HepG2 (cell line): ENCODE results near the gene PRR30. TPM values are rescaled to one million over a fixed set of nuclear protein-coding genes. Genes with fewer than 3 reads are reported as not detected.

Experiments used
- CBX2 ChIP-seq, 2 experiments: fragments of 200-600 bp in 1 of 2; sonication (generic); formaldehyde crosslinking in 1 of 2; IDR thresholded peaks; 2 replicates each; pipeline versions ENCODE4 v1.7.0 to v1.8.1; 2018 to 2022; ENCODE audit warnings: low read depth in 2 of 2, low read length in 1 of 2, mild to moderate bottlenecking in 1 of 2, missing genetic modification reagents in 1 of 2
- CBX5 ChIP-seq: sonication (generic); formaldehyde crosslinking; IDR thresholded peaks from 2 replicates; pipeline ENCODE4 v1.4.0; 2020; ENCODE audit warnings: missing genetic modification reagents, borderline replicate concordance
- FOXP1 ChIP-seq, 2 experiments: fragments of 450-650 bp in 1 of 2; IDR thresholded peaks; 2 replicates each; pipeline ENCODE4 v1.6.1; 2017 to 2018; ENCODE audit warnings: antibody characterized with exemption in 1 of 2
- HOXA9 ChIP-seq: sonication (generic); formaldehyde crosslinking; IDR thresholded peaks from 2 replicates; pipeline ENCODE4 v1.8.1; 2022; ENCODE audit warnings: missing genetic modification reagents, mild to moderate bottlenecking, moderate library complexity, borderline replicate concordance
- MED1 ChIP-seq: sonication (generic); formaldehyde crosslinking; IDR thresholded peaks from 2 replicates; pipeline ENCODE4 v1.4.0; 2020; ENCODE audit warnings: missing genetic modification reagents
- MTF2 ChIP-seq: sonication (generic); formaldehyde crosslinking; IDR thresholded peaks from 2 replicates; pipeline ENCODE4 v1.5.0; 2020; ENCODE audit warnings: missing genetic modification reagents, borderline replicate concordance
- MXD3 ChIP-seq: IDR thresholded peaks from 2 replicates; pipeline ENCODE4 v1.6.1; 2016; ENCODE audit warnings: mild to moderate bottlenecking, missing biosample characterization, missing genetic modification reagents
- PCBP2 ChIP-seq: fragments of 200-400 bp; formaldehyde crosslinking; optimal IDR thresholded peaks from 2 replicates; pipeline ENCODE3; 2018; ENCODE audit warnings: low read length, low read depth; ENCODE audit not compliant: poor library complexity, severe bottlenecking
- RARG ChIP-seq: sonication (generic); formaldehyde crosslinking; IDR thresholded peaks from 2 replicates; pipeline ENCODE4 v1.4.0; 2020; ENCODE audit warnings: low read depth, mild to moderate bottlenecking, missing genetic modification reagents
- SMAD3 ChIP-seq: sonication (generic); formaldehyde crosslinking; IDR thresholded peaks from 2 replicates; pipeline ENCODE4 v1.4.0; 2020; ENCODE audit warnings: missing genetic modification reagents
- SRSF9 ChIP-seq: fragments of 200-400 bp; formaldehyde crosslinking; IDR thresholded peaks from 2 replicates; pipeline ENCODE4 v1.6.1; 2018; ENCODE audit warnings: borderline replicate concordance, mild to moderate bottlenecking, low read depth, low read length; ENCODE audit not compliant: insufficient read depth, poor library complexity, severe bottlenecking
- TMF1 ChIP-seq: sonication (generic); formaldehyde crosslinking; IDR thresholded peaks from 2 replicates; pipeline ENCODE4 v1.8.1; 2022; ENCODE audit warnings: low read depth, missing genetic modification reagents
- USF2 ChIP-seq, 2 experiments: sonication (generic) in 1 of 2; formaldehyde crosslinking in 1 of 2; IDR thresholded peaks; 2 replicates each; pipeline versions ENCODE4 v1.5.1 to v1.6.1; 2011 to 2020; ENCODE audit warnings: borderline replicate concordance in 1 of 2, low read depth in 1 of 2, low read length in 1 of 2, mild to moderate bottlenecking in 1 of 2, missing genetic modification reagents in 1 of 2, moderate library complexity in 1 of 2
- ZBTB26 ChIP-seq: IDR thresholded peaks from 2 replicates; pipeline ENCODE4 v1.6.1; 2016; ENCODE audit warnings: missing compliant biosample characterization, missing genetic modification reagents, borderline replicate concordance
- ZNF276 ChIP-seq: sonication (generic); formaldehyde crosslinking; IDR thresholded peaks from 2 replicates; pipeline ENCODE4 v1.4.0; 2020; ENCODE audit warnings: mild to moderate bottlenecking, low read depth, missing genetic modification reagents
- ZNF33B ChIP-seq: sonication (generic); formaldehyde crosslinking; IDR thresholded peaks from 2 replicates; pipeline ENCODE4 v1.5.1; 2020; ENCODE audit warnings: mild to moderate bottlenecking, missing genetic modification reagents
- ZNF414 ChIP-seq: sonication (generic); formaldehyde crosslinking; IDR thresholded peaks from 2 replicates; pipeline ENCODE4 v1.5.0; 2020; ENCODE audit warnings: missing genetic modification reagents
- ZNF780A ChIP-seq: sonication (generic); formaldehyde crosslinking; IDR thresholded peaks from 2 replicates; pipeline ENCODE4 v1.8.0; 2022; ENCODE audit warnings: mild to moderate bottlenecking, missing genetic modification reagents, moderate library complexity
- polyA plus RNA-seq, 8 experiments: library from polyadenylated mRNA; depleted of rRNA in 3 of 8; stranded (reverse) in 7 of 8; unstranded in 1 of 8; fragments of >200 nt; fragmentation: Illumina TruSeq in 4 of 8; extraction: Trizol in 4 of 8; gene quantifications; 2 replicates each; pipeline versions ENCODE4 v1.2.1 to v1.2.3, GENCODE V29; 2011 to 2016; ENCODE audit warnings: low read depth in 4 of 8, missing spikeins in 1 of 8, mixed read lengths in 1 of 8; ENCODE audit not compliant: insufficient read depth in 1 of 8
- total RNA-seq, 5 experiments: library from RNA; depleted of rRNA; stranded (reverse); fragments of >200 nt; fragmentation: Illumina TruSeq; extraction: Trizol; gene quantifications; 2 replicates each; pipeline ENCODE4 v1.2.3, GENCODE V29; 2016; ENCODE audit warnings: low read depth in 1 of 5

Gene PRR30
- total and polyA plus RNA-seq, 2 of the 13 experiments (the other 11 are each of a cell fraction or from before 2014, with no cell fraction given) = not detected

GRCh38 chr2:27095427-27095744 lies 43.8 kb downstream of the PRR30 start (continued):
- TF ChIP-seq CBX2 (IDR thresholded peaks at IDR 0.05; ENCODE audit: low read depth, low read length) (no peak), CBX2 (CRISPR knock-in tag; IDR thresholded peaks at IDR 0.05; ENCODE audit: low read depth) (no peak), MTF2 (CRISPR knock-in tag) (0 out of 2 replicates have a peak, but pooled peaks have one; percentile 46), CBX5 (CRISPR knock-in tag) (no peak), SRSF9 (no peak), MED1 (CRISPR knock-in tag) (no peak), RARG (no peak), HOXA9 (CRISPR knock-in tag) (0 out of 2 replicates have a peak, but pooled peaks have one; percentile 2), SMAD3 (no peak), PCBP2 (no peak), MXD3 (CRISPR knock-in tag) (0 out of 2 replicates have a peak, but pooled peaks have one; percentile 15), USF2 (IDR thresholded peaks at IDR 0.05; ENCODE audit: low read depth, low read length) (no peak), USF2 (CRISPR knock-in tag; IDR thresholded peaks at IDR 0.05; ENCODE audit: borderline replicate concordance) (0 out of 2 replicates have a peak, but pooled peaks have one; percentile 21), ZNF780A (CRISPR knock-in tag) (no peak), FOXP1 (IDR thresholded peaks at IDR 0.05) (no peak), FOXP1 (CRISPR knock-in tag; IDR thresholded peaks at IDR 0.05) (no peak), ZNF33B (CRISPR knock-in tag) (no peak), ZBTB26 (CRISPR knock-in tag) (no peak), ZNF276 (CRISPR knock-in tag) (no peak), TMF1 (CRISPR knock-in tag) (no peak), ZNF414 (CRISPR knock-in tag) (no peak)
